PFSK-1 (cell line): ENCODE results near the gene BABAM1.

Experiments
- FOXP2 ChIP-seq: optimal IDR thresholded peaks from 2 replicates; pipeline ENCODE3; 2011; ENCODE audit warnings: borderline replicate concordance, control low read depth, inconsistent platforms; ENCODE audit not compliant: insufficient read depth; ENCODE audit errors: extremely low read length, extremely low read depth
- POLR2AphosphoS5 ChIP-seq: IDR thresholded peaks from 2 replicates; pipeline ENCODE4 v1.6.1; 2012; ENCODE audit warnings: low read depth, mild to moderate bottlenecking, control low read depth, low read length, moderate library complexity
- REST ChIP-seq, 2 experiments: IDR thresholded peaks; 2 replicates each; pipeline versions ENCODE4 v1.6.1 to v1.8.0; 2011 to 2012; ENCODE audit warnings: low read depth in 2 of 2, low read length in 2 of 2, control low read depth in 1 of 2, inconsistent platforms in 1 of 2, mild to moderate bottlenecking in 1 of 2, moderate library complexity in 1 of 2; ENCODE audit not compliant: insufficient read depth in 1 of 2
- SIN3A ChIP-seq: IDR thresholded peaks from 2 replicates; pipeline ENCODE4 v1.6.1; 2012; ENCODE audit warnings: mild to moderate bottlenecking, low read length, moderate library complexity, borderline replicate concordance; ENCODE audit not compliant: insufficient read depth
- TAF1 ChIP-seq: IDR thresholded peaks from 2 replicates; pipeline ENCODE4 v1.6.1; 2012; ENCODE audit warnings: low read length, control low read depth, borderline replicate concordance; ENCODE audit not compliant: insufficient read depth

Gene BABAM1

GRCh38 chr19:17302391-17303166 is 35.3 kb downstream of the BABAM1 start:
- TF ChIP-seq FOXP2 (no peak), POLR2AphosphoS5 (no peak), SIN3A (no peak), REST (IDR thresholded peaks at IDR 0.05; ENCODE audit: insufficient read depth in 1 of 2, low read depth in 2 of 2, low read length in 2 of 2) (no peak), TAF1 (no peak)

- no peak for TF ChIP-seq POLR2AphosphoS5
- TF ChIP-seq REST (IDR thresholded peaks at IDR 0.05; ENCODE audit: insufficient read depth in 1 of 2, low read depth in 2 of 2, low read length in 2 of 2): no peak
- peak; percentile 41 for TF ChIP-seq FOXP2
These were observed 36.1 kb downstream of the BABAM1 start, which contains the start of gene ABHD8 for GRCh38 chr19:17303167-17303939. Gene ABHD8, minus strand, starts transcription at chr19:17303425. Its CDS starts 1,809 bp downstream, at chr19:17301616.

- TF ChIP-seq POLR2AphosphoS5 (no peak), TAF1 (no peak), SIN3A (no peak), FOXP2 (no peak), REST (IDR thresholded peaks at IDR 0.05; ENCODE audit: insufficient read depth in 1 of 2, low read depth in 2 of 2, low read length in 2 of 2) (no peak)
These were observed 36.7 kb downstream of the BABAM1 start for GRCh38 chr19:17303940-17304267.

GRCh38 chr19:17304386-17305215 is 37.4 kb downstream of the BABAM1 start:
- TF ChIP-seq TAF1 (no peak), REST (IDR thresholded peaks at IDR 0.05; ENCODE audit: insufficient read depth in 1 of 2, low read depth in 2 of 2, low read length in 2 of 2) (no peak), POLR2AphosphoS5 (no peak), FOXP2 (no peak), SIN3A (no peak)
